Hepatocyte (in vitro differentiated cells): ENCODE measurements around the gene TBATA.

ENCODE experiments used
- CTCF ChIP-seq: fragments of 200-600 bp; sonication (generic); IDR thresholded peaks from 2 replicates; pipeline ENCODE4 v1.5.1; 2016; ENCODE audit warnings: antibody characterized with exemption, mild to moderate bottlenecking; ENCODE audit not compliant: poor library complexity
- EZH2 ChIP-seq: fragments of 200-600 bp; sonication (generic); IDR thresholded peaks from 2 replicates; pipeline ENCODE4 v1.6.1; 2016; ENCODE audit warnings: antibody characterized with exemption, mild to moderate bottlenecking, borderline replicate concordance

GRCh38 chr10:70822076-70822820 is 37.1 kb upstream of the TBATA start:
- TF ChIP-seq CTCF (no peak), EZH2 (no peak)
